Heart left ventricle (tissue), 16 donors: Measurements from ENCODE around the gene SGIP1. TPM values are rescaled to one million over a fixed set of nuclear protein-coding genes. Genes with fewer than 3 reads are reported as not detected.
A peak's percentile ranks its signal among the peaks of the same experiment; 100 is the strongest.

ENCODE experiments used
- ATAC-seq, 4 donors: fragments of 200-7000 bp; cut with Tn5 transposase; one replicate each; pipeline ENCODE4 v1.9.1; 2020 to 2022; ENCODE audit warnings: moderate library complexity in 4 of 4, mild to moderate bottlenecking in 3 of 4, moderate number of reproducible peaks in 1 of 4
- DNase-seq, 5 donors: peaks; one replicate each; pipeline ENCODE4 v3.0.0-alpha.2; 2020
- H3K27ac ChIP-seq, 12 donors: fragments of 200-600 bp; sonication (generic) in 4 of 12; one replicate each; pipeline versions ENCODE4 v1.5.0 to v1.8.0; 2016 to 2022; ENCODE audit warnings: mild to moderate bottlenecking in 2 of 12
- H3K27me3 ChIP-seq, 9 donors: fragments of 200-600 bp; sonication (generic) in 2 of 9; one replicate each; pipeline versions ENCODE4 v1.5.1 to v1.8.0; 2016 to 2022; ENCODE audit warnings: mild to moderate bottlenecking in 3 of 9
- H3K36me3 ChIP-seq, 9 donors: fragments of 200-600 bp; sonication (generic) in 2 of 9; one replicate each; pipeline versions ENCODE4 v1.5.0 to v1.8.0; 2018 to 2022; ENCODE audit warnings: mild to moderate bottlenecking in 2 of 9
- H3K4me1 ChIP-seq, 12 donors: fragments of 200-600 bp; sonication (generic) in 4 of 12; one replicate each; pipeline versions ENCODE4 v1.5.0 to v1.8.0; 2016 to 2022; ENCODE audit warnings: mild to moderate bottlenecking in 3 of 12
- H3K4me3 ChIP-seq, 12 donors: fragments of 200-600 bp; sonication (generic) in 4 of 12; one replicate each; pipeline versions ENCODE4 v1.5.0 to v1.8.0; 2017 to 2022; ENCODE audit warnings: mild to moderate bottlenecking in 9 of 12, moderate library complexity in 4 of 12
- H3K9me3 ChIP-seq, 12 donors: fragments of 200-600 bp; sonication (generic) in 4 of 12; one replicate each; pipeline versions ENCODE4 v1.5.0 to v1.8.0; 2016 to 2022; ENCODE audit warnings: mild to moderate bottlenecking in 1 of 12
- CTCF ChIP-seq, 12 donors: fragments of 200-600 bp; sonication (generic) in 4 of 12; IDR thresholded peaks; one replicate each; pipeline versions ENCODE4 v1.5.0 to v1.8.0; 2018 to 2022; ENCODE audit warnings: antibody characterized with exemption in 12 of 12, mild to moderate bottlenecking in 5 of 12
- POLR2A ChIP-seq, 2 donors: fragments of 450-650 bp; IDR thresholded peaks; one replicate each; pipeline ENCODE4 v1.6.1; 2017; ENCODE audit warnings: antibody characterized with exemption in 2 of 2, mild to moderate bottlenecking in 2 of 2, moderate library complexity in 2 of 2
- WGBS, 4 donors: extraction: QIAGEN DNeasy Blood & Tissue Kit in 2 of 4; methylation state at CpG; one replicate each; pipeline versions ENCODE4 v1.1.5 to v1.1.7; 2013 to 2018; 5-methylcytosine and 5-hydroxymethylcytosine counted together
- intact Hi-C, 10 donors: fragments of 100-400 bp; cut with DNase I; formaldehyde crosslinking; loops; one replicate each; pipeline versions ENCODE4 v1.11.1 to v1.14.2; 2022
- polyA plus RNA-seq, 2 donors: library from polyadenylated mRNA; stranded (reverse); fragments of 200-250 nt; gene quantifications; one replicate each; pipeline ENCODE4 v1.2.3, GENCODE V29; 2013
- total RNA-seq, 9 donors: library from RNA; depleted of rRNA in 2 of 9; stranded (reverse); fragments of >200 nt in 2 of 9; fragmentation: NEBNext Ultra II Directional in 3 of 9; extraction: Animal tissue kit (Norgen Biotek cat#: 25700) in 3 of 9; gene quantifications; one replicate each; pipeline versions ENCODE4 v1.1.0 to v1.2.4, GENCODE V29; 2016 to 2023
- donor health status: ischemic (EF 13 %, LVEDD 7.1; RV severe dilation, severe dysfunction).
- donor health status: healthy with polysubstance abuse.
- donor health status: DM: no; HTN: yes; CAD: no.
- donor health status: DM: no; HTN: no; CAD: no.
- donor health status: ischemic (EF 25% LVEDD 6.9; RV normal size, moderate dysfunction).
- donor health status: ischemic (EF 25% LVEDD 5.7; RV mildly dilated, moderate dysfunction).
- donor health status: healthy.
- donor health status: DM: yes; HTN: yes; CAD: no.
- donor health status: ischemic (EF 35%, LVEDD 5.7; RV mildly dilated, moderate dysfunction).
- donor health status: nonischemic (EF 11% LVEDD 7.7; RV severe dilation, severe dysfunction).
- donor health status: DM: yes; HTN: yes; CAD: no.
- donor health status: PGD.
- donor health status: ischemic (EF 29% LVEDD 5.4; RV normal size, mild dysfunction).
- donor health status: nonischemic (EF 23%, LVEDD 6.1; RV moderate dilation, normal function).

The SGIP1 gene
- total and polyA plus RNA-seq, 11 donors, result 2.1 to 17.3 (median 5.0) TPM

DNA sequence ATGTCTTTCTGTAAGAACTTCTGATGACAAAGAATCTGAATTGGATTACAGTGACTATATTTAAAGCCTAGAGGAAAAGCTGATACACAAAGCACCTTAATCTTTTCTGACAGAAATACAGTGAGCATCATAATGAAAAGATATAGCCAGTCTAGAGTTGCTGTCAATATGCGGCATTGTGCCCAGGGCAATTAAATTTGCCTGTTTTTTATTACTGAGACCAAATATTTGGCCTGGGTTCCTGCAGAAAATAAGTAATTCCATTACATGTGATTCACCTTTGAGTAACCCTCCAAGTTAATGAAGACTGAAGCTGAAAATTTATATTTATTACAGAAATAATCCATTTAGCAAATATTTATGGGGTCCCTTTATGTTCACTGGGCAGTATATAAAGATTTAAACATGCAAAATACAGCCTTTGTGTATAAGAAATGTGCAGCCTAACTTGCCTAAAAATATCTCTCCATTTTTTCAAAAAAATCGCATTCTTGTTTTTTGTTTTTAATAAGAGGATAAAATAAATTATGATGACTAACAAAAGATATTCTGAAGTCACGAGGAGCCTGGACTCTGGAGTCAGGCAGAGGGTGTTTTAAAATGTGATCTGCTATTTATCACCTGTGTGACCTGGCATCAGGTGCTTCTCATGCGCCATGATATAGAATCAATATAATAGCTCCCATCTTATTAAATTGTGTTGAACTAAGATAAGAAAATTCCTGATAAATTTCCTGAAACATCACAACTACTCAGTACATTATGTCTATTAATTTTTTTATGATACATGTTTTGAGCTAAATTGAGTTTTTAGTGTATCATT, 83.6 kb downstream of the SGIP1 start:
- H3K4me3 ChIP-seq, result no peak overlapping the region
- H3K27me3 ChIP-seq, result no peaks in the 10 kb centered on the region
- DNase-seq (no peak), ATAC-seq (no peak)
- no peaks in the 10 kb centered on the region for H3K36me3 ChIP-seq
- H3K9me3 ChIP-seq, result no peaks in the 10 kb centered on the region
- no peak overlapping the region for H3K27ac ChIP-seq
- TF ChIP-seq CTCF (IDR thresholded peaks at IDR 0.05) (no peak), POLR2A (IDR thresholded peaks at IDR 0.05) (no peak)
- H3K4me1 ChIP-seq, result no peaks in the 10 kb centered on the region
- 71 to 95% (median 95%) methylated on average over 4 of the region's 4 CpGs for WGBS, 4 donors
- intact Hi-C loops, result no loop called here

DNA sequence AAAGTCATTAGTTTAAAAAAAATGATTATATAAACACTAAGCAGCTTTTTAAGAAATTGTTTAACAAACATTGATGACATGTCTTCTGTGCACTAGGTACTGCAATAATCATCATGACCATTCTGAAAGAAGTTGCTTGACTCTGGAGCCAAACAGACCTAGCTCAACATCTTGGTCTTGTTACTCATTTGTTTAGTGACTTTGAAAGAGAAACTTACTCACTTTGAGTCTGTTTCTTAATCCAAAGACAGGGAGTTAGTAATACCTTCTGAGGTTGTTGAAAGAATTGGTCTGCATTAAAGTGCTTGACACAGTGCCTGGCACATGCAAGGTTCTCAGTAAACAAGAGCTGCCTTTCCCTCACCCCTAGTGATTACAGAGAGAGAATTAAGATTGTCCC, 84.4 kb downstream of the SGIP1 start:
- Histone ChIP-seq H3K9me3 (no peaks in the 10 kb centered on the region), H3K4me3 (no peak overlapping the region), H3K27me3 (no peaks in the 10 kb centered on the region), H3K4me1 (peaks cover 0 to 3% (median 0%) of the 10 kb centered on the region in 12 donors), H3K36me3 (no peaks in the 10 kb centered on the region), H3K27ac (no peak overlapping the region)
- DNase-seq (no peak), ATAC-seq (no peak)
- intact Hi-C loops, result no loop called here
- no peak for TF ChIP-seq POLR2A (IDR thresholded peaks at IDR 0.05)
- TF ChIP-seq CTCF (IDR thresholded peaks at IDR 0.05), result no peak

- intact Hi-C loops, result loop anchor here in 1 of 10 donors (5.0 kb wide), 1 partner anchor 632 kb away; no protein-coding TSS in a partner anchor
- H3K27ac ChIP-seq, result peak overlapping the region in 4 of 12 donors; percentile 5 to 57 (median 36)
- WGBS, 4 donors, result 20 to 71% (median 25%) methylated on average over 1 of the region's 1 CpG
- TF ChIP-seq POLR2A (IDR thresholded peaks at IDR 0.05), result no peak
- TF ChIP-seq CTCF (IDR thresholded peaks at IDR 0.05), result no peak
- peaks cover 0 to 15% (median 3%) of the 10 kb centered on the region in 12 donors for H3K4me1 ChIP-seq
- H3K9me3 ChIP-seq, result no peaks in the 10 kb centered on the region
- DNase-seq, result no peak
- ATAC-seq, result peak in 2 of 4 donors; percentile 26 to 39
- peaks cover 0 to 3% (median 0%) of the 10 kb centered on the region in 9 donors for H3K36me3 ChIP-seq
- H3K4me3 ChIP-seq, result no peak overlapping the region
- no peaks in the 10 kb centered on the region for H3K27me3 ChIP-seq
Measured at GRCh38 chr1:66623812-66624211, 89.9 kb downstream of the SGIP1 start.

- no peak overlapping the region for H3K4me3 ChIP-seq
- H3K27me3 ChIP-seq, result no peaks in the 10 kb centered on the region
- H3K27ac ChIP-seq, result peak overlapping the region in 5 of 12 donors; percentile 5 to 57 (median 26)
- intact Hi-C loops, result loop anchor here in 1 of 10 donors (5.0 kb wide), 1 partner anchor 632 kb away; no protein-coding TSS in a partner anchor
- peaks cover 0 to 15% (median 3%) of the 10 kb centered on the region in 12 donors for H3K4me1 ChIP-seq
- WGBS, 4 donors, result 90 to 100% (median 95%) methylated on average over 1 of the region's 1 CpG
- peaks cover 0 to 3% (median 0%) of the 10 kb centered on the region in 9 donors for H3K36me3 ChIP-seq
- ATAC-seq, result peak in 2 of 4 donors; percentile 42 to 78
- no peaks in the 10 kb centered on the region for H3K9me3 ChIP-seq
- no peak for DNase-seq
- no peak for TF ChIP-seq CTCF (IDR thresholded peaks at IDR 0.05)
- no peak for TF ChIP-seq POLR2A (IDR thresholded peaks at IDR 0.05)
Measured at GRCh38 chr1:66624412-66625060, 90.6 kb downstream of the SGIP1 start.
